Prostate gland (tissue), 2 donors: ENCODE results near the gene SIGLEC7.

ENCODE experiments used
- POLR2A ChIP-seq: fragments of 450-650 bp; IDR thresholded peaks from one replicate; pipeline ENCODE4 v1.6.1; 2016; ENCODE audit warnings: antibody characterized with exemption, mild to moderate bottlenecking
- POLR2AphosphoS5 ChIP-seq: sonication (generic); formaldehyde crosslinking; IDR thresholded peaks from one replicate; pipeline ENCODE4 v1.6.1; 2017; ENCODE audit warnings: antibody characterized with exemption
- TF ChIP-seq, protein P1 (sequence below), 4 experiments: fragments of 200-600 bp in 2 of 4; fragments of 450-650 bp in 2 of 4; sonication (generic) in 2 of 4; IDR thresholded peaks; 1 replicate in 3 of 4; 2 replicates in 1 of 4; pipeline ENCODE4 v1.5.1; 2016 to 2019; ENCODE audit warnings: antibody characterized with exemption in 4 of 4, mild to moderate bottlenecking in 2 of 4, moderate library complexity in 2 of 4

DNA sequence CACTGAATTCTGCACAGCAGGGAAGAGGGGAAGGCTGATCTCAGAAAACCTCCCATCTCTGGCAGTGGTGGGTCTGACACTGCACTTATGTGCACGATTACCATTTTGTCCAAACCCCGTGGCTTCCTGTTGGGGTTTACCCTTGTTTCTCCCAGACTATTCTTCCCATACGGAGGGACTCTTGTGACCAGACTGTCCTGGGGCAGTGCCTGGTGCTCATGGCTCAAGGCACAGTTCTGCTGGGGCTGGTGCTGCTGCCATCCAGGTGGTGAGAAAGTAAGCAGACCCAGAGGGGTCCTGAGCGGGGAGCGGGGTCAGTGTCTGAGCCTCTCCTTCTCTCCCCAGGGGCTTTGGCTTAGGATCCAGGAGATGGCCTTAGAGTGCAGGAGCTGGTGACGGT lies 22.5 kb upstream of the SIGLEC7 start:
- TF ChIP-seq, protein P1, sequence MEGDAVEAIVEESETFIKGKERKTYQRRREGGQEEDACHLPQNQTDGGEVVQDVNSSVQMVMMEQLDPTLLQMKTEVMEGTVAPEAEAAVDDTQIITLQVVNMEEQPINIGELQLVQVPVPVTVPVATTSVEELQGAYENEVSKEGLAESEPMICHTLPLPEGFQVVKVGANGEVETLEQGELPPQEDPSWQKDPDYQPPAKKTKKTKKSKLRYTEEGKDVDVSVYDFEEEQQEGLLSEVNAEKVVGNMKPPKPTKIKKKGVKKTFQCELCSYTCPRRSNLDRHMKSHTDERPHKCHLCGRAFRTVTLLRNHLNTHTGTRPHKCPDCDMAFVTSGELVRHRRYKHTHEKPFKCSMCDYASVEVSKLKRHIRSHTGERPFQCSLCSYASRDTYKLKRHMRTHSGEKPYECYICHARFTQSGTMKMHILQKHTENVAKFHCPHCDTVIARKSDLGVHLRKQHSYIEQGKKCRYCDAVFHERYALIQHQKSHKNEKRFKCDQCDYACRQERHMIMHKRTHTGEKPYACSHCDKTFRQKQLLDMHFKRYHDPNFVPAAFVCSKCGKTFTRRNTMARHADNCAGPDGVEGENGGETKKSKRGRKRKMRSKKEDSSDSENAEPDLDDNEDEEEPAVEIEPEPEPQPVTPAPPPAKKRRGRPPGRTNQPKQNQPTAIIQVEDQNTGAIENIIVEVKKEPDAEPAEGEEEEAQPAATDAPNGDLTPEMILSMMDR (IDR thresholded peaks at IDR 0.05): no peak
- TF ChIP-seq POLR2A (no peak), POLR2AphosphoS5 (no peak)
